H4 (cell line): Measurements from ENCODE around the gene WWTR1. TPM values are rescaled to one million over a fixed set of nuclear protein-coding genes. Genes with fewer than 3 reads are reported as not detected.

Experiments
- DNase-seq: peaks from one replicate; pipeline ENCODE4 v3.0.0-alpha.2; 2015; ENCODE audit warnings: low spot score
- total RNA-seq: library from RNA; depleted of rRNA; stranded (reverse); fragments of >200 nt; shearing (Covaris generic); gene quantifications from 2 replicates; pipeline ENCODE4 v1.2.3, GENCODE V29; 2014

The WWTR1 gene
- total RNA-seq, 1 experiment from 2014 or later: 47.4 TPM

GRCh38 chr3:149623824-149624223 is 34.0 kb downstream of the WWTR1 start:
- DNase-seq: no peak

- DNase-seq: peak; percentile 82
Measured at GRCh38 chr3:149621218-149622005, 36.4 kb downstream of the WWTR1 start.

- no peak for DNase-seq
Measured at GRCh38 chr3:149620291-149621020, 37.4 kb downstream of the WWTR1 start.

GRCh38 chr3:149619136-149619535 is 38.7 kb downstream of the WWTR1 start:
- DNase-seq: no peak

DNA sequence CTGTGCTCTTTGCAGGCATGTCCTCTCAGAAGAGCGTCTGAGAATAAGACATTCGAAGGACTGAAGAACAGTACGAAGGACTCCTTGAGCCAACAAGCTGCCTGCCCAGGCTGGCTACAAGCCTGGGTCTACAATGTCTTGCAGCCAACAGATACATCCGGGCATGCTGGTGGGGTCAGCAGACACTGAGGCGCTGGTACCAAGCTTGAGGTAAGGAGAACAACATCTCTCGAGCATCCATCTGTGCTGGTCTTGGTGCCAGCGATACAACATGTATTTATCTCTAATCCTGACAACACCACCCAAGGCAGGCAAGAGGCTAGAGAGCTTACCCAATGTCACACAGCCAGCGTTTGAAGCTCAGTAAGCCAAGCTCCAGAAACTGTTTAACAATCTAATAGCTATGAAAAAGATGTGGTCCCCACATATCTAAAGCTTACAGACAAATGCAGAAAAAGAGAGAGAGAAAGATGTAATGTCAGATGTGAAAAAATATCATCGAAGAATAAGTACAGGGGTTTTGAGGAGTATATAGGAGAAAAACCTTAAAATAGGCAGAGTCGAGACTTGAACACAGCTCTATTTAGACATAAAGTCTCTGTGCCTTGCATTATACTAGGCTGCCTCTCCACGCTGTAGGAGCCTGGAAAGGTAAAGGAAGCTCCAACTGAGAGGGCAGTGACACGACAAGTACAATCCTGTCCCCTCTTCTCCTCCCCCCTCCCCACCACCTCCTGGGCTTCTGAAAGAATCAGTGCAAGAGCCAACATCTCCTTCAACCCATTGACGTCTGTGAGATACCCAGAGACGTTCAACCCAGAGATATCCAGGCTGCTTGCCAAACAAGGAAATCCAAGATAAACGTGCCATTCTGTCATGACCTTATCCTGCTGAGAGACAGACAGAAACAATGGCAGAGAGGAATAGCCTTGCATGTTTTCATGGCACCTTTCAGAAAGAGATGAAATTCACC is 39.4 kb downstream of the WWTR1 start:
- no peak for DNase-seq

DNA sequence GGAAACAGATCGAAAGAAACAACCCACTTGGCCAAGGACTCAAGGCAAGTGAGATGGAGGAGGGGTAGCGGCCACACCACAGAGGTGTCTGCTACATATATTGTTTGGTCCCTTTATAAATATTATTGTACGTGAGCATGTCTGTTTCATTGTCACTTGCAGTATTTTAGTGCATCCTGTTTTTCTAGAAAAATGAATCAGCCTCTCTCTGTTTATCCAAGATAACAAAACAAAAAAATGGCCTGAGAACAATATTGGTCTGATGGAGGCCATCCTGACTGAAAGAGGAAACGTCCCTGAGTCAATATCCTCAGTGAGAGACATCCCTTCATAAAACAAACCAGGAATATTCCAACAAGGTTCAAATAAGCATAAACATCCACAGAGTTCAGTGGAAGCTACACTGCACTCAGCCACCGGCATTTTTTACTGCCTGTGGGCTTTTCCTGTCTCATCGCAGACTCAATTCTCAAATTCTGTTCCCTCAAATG is 42.0 kb downstream of the WWTR1 start:
- no peak for DNase-seq

GRCh38 chr3:149613988-149614387 is 43.8 kb downstream of the WWTR1 start:
- DNase-seq: no peak

GRCh38 chr3:149612456-149612855 is 45.4 kb downstream of the WWTR1 start:
- no peak for DNase-seq

GRCh38 chr3:149611149-149611548 is 46.7 kb downstream of the WWTR1 start:
- no peak for DNase-seq

DNA sequence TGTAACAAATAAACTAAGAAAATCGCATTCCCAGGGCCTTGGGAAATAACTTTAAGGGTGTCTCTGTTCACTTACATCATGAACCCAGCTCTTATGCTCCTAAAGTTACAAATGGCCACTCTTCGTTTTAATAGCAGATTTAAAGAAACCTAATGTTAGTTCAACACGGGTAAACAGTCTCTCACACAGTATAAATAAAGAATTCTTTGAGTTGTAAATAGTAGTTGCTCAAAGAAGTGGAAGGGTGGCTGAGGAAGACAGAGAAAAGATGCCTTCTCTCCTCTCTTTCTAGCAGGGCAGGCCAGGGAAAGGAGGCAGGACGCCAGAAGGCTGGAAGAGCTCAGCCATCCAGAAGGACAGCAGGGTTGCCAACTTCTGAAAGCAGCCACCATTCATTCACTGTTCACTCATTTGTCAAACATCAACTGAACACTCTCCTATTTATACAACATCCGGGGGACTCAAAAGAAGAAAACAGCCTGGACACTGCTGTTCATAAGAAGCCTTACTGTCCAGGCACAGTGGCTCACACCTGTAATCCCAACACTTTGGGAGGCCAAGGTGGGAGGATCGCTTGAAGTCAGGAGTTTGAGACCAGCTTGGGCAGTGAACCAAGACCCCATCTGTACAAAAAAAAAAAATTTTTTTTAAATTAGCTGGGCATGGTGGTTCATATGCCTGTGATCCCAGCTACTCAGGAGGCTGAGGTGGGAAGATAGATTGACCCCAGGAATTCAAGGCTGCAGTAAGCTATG is 47.3 kb downstream of the WWTR1 start:
- no peak for DNase-seq

- no peak for DNase-seq
Measured at GRCh38 chr3:149609595-149609994, 48.2 kb downstream of the WWTR1 start.

DNA sequence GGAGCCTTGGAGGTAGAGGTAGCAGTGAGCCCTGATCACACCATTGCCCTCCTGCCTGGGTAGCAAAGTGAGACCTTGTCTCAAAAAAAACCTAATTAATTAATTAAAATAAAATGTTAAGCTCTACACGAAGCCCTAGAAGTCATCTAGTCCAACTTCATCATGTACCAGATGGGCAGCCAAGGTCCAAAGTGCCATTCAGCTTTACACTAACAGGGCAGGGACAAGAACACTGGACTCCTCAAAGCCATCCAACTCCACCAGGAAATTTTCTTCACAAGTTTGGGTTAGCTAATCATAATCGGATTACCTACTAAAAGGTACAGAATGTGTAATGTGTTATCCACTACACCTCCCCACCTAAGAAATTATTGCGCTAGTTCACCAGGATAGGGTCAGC is 48.8 kb downstream of the WWTR1 start:
- no peak for DNase-seq

DNA sequence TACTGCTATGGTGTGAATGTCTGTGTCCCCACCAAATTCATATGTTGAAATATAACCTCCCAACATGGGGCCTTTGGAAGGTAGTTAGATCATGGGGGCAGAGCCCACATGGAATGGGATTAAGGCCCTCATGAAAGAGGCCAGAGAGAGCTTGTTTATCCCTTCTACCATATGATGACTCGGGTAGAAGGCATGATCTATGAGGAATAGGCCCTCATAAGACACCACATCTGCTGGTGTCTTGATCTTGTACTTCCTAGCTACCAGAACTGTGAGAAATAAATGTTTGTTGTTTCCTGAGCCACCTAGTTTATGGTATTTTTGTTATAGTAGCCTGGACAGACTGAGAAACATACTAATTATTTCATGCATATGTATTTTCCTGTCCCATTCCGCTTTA is 51.9 kb downstream of the WWTR1 start:
- DNase-seq: no peak

DNA sequence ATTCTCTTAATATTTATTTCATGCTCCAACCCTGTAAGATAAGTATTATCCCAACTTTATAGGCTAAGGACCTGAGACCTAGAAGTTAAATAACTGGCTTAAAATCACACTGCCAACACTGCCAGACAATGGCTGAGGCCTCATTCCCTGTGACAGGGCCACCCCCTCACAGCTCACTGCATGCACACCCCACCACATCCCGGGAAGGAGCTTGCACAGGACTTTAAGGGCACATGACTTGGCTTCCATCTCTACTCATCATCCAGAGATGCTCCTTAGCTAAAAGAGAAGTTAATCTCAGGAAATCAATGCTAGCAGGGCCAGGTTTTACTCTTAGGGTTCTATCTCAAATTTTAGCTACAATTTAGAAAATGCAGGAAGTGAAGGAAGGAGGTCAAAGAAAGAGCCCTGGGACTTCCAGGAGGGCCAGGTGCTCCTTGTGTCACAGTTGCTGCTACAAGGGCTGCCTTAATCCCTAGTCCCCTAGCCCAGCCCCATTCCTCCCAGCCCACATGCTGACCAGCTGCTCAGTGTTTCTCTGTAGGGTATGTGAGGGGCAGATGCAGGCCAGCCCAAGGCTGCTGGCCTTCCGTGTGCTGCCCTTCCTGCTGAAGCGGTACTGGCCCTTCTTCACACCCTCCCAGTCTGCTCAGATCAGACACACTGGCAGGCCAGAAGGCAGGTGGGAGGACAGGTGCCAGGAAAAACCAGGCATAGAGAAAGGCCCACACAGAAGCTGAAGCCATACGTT is 53.5 kb downstream of the WWTR1 start:
- no peak for DNase-seq

DNA sequence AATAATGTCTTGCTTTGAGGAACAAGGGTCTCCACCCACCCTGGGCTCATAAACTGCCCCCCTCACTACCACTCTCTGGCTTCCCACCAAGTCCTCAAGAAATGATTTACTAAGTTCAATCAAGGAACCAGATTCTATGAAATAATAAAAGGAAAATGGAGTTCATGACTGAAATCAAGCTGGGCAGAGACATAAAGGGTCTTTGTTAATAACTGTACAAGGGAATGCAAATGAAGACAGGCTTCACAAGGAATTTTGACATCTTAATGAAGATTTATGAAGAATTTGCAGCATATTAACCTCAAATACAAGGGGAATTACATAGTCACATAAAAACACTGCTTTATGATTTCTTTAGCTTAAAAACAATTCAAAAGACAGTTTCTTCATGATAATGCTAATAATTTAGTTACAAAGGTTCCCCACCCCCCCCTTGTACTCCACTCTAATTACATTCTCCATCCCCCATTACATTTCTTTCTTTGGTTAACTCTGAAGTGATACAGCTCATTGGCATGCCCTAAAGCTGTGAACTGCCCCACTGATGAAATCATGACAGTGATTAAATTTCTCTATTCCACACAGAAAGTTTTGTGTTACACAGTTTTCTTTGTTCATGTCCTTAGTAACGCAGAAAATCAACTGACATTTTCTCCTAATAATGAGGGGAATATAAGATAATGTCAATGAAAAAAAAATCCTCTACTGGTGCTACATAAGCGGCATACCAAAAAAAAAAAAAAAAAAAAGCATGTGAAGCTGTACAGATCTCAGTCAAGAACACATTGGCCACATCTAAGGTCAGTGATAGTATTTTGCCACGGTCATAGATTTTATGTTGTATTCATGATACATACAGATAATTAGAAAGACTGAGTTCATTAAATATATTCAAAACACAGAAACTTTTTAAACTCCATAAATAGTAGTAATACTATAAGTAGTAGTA is 54.4 kb downstream of the WWTR1 start:
- DNase-seq: peak; percentile 47

DNA sequence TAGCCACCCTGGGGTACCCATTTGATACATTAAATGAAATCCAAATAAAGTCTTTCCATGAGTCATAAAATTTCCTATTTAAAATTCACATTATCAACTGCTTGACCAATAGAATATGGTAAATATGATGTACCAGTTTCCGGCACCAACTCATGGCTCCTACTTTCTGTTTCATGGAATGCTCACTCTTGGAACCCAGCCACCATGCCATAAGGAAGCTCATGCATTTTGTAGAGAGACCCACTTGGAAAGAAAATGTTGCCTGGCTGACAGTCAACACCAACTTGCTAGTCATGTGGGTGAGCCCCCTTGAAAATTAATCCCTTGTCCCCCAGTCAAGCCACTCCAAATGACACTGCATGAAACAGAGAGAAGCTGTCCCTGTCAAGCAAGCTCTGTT is 57.2 kb downstream of the WWTR1 start:
- no peak for DNase-seq

- no peak for DNase-seq
Measured at GRCh38 chr3:149599236-149599635, 58.6 kb downstream of the WWTR1 start.

- no peak for DNase-seq
Measured at GRCh38 chr3:149596134-149596770, 61.6 kb downstream of the WWTR1 start.
